Measurements from ENCODE around the gene NCOA5. TPM values are rescaled to one million over a fixed set of nuclear protein-coding genes. Genes with fewer than 3 reads are reported as not detected.

Gene NCOA5
- total RNA-seq, 1 donor from 2014 or later = 58.7 TPM

GRCh38 chr20:46049190-46049589 lies 40.6 kb downstream of the NCOA5 start:
- no peak for TF ChIP-seq CTCF (IDR thresholded peaks at IDR 0.05; ENCODE audit: unreplicated experiment)
- no peak for DNase-seq (ENCODE audit: low spot score, unreplicated experiment)
- no peak overlapping the region for H3K27ac Mint-ChIP-seq
- no peaks in the 10 kb centered on the region for H3K36me3 Mint-ChIP-seq (ENCODE audit: insufficient read depth)
- H3K9me3 Mint-ChIP-seq (ENCODE audit: low read depth) = no peaks in the 10 kb centered on the region
- peaks cover 65% of the 10 kb centered on the region for H3K27me3 Mint-ChIP-seq
- H3K4me3 Mint-ChIP-seq (ENCODE audit: low read depth) = no peak overlapping the region
- no peaks in the 10 kb centered on the region for H3K4me1 Mint-ChIP-seq (ENCODE audit: low read depth)

DNA sequence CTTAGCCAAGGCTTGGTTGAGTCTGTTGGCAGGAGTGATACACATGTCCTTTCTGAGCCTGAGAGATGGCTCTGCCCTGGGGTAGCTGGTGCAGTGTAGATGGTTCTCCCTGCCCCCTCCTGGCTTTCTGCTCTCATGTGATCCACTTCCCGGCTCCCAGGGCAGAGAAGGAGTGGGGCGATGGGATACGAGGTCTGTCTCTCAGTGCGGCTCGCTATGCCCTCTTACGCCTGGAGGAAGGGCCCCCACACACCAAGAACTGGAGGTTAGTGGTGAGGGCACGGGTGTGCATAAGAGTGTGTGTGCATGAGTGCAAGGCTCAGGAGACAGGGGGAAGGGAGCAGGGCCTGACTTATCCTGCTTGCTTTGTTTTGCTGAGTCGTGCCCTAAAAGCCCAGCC lies 41.9 kb downstream of the NCOA5 start:
- no peak overlapping the region for H3K4me3 Mint-ChIP-seq (ENCODE audit: low read depth)
- no peaks in the 10 kb centered on the region for H3K4me1 Mint-ChIP-seq (ENCODE audit: low read depth)
- no peaks in the 10 kb centered on the region for H3K36me3 Mint-ChIP-seq (ENCODE audit: insufficient read depth)
- H3K27me3 Mint-ChIP-seq = peaks cover 63% of the 10 kb centered on the region
- DNase-seq (ENCODE audit: low spot score, unreplicated experiment) = no peak
- H3K27ac Mint-ChIP-seq = no peak overlapping the region
- H3K9me3 Mint-ChIP-seq (ENCODE audit: low read depth) = no peaks in the 10 kb centered on the region
- TF ChIP-seq CTCF (IDR thresholded peaks at IDR 0.05; ENCODE audit: unreplicated experiment) = no peak

GRCh38 chr20:46046588-46047310 lies 43.0 kb downstream of the NCOA5 start:
- H3K9me3 Mint-ChIP-seq (ENCODE audit: low read depth) = no peaks in the 10 kb centered on the region
- DNase-seq (ENCODE audit: low spot score, unreplicated experiment) = no peak
- no peak for TF ChIP-seq CTCF (IDR thresholded peaks at IDR 0.05; ENCODE audit: unreplicated experiment)
- H3K4me3 Mint-ChIP-seq (ENCODE audit: low read depth) = no peak overlapping the region
- H3K4me1 Mint-ChIP-seq (ENCODE audit: low read depth) = no peaks in the 10 kb centered on the region
- H3K27ac Mint-ChIP-seq = no peak overlapping the region
- no peaks in the 10 kb centered on the region for H3K36me3 Mint-ChIP-seq (ENCODE audit: insufficient read depth)
- H3K27me3 Mint-ChIP-seq = peaks cover 65% of the 10 kb centered on the region

- no peak for TF ChIP-seq CTCF (IDR thresholded peaks at IDR 0.05; ENCODE audit: unreplicated experiment)
- H3K4me1 Mint-ChIP-seq (ENCODE audit: low read depth) = no peaks in the 10 kb centered on the region
- no peaks in the 10 kb centered on the region for H3K36me3 Mint-ChIP-seq (ENCODE audit: insufficient read depth)
- DNase-seq (ENCODE audit: low spot score, unreplicated experiment) = no peak
- no peak overlapping the region for H3K27ac Mint-ChIP-seq
- H3K4me3 Mint-ChIP-seq (ENCODE audit: low read depth) = no peak overlapping the region
- H3K27me3 Mint-ChIP-seq = peaks cover 65% of the 10 kb centered on the region
- no peaks in the 10 kb centered on the region for H3K9me3 Mint-ChIP-seq (ENCODE audit: low read depth)
These were observed 44.9 kb downstream of the NCOA5 start for GRCh38 chr20:46044896-46045295.

DNA sequence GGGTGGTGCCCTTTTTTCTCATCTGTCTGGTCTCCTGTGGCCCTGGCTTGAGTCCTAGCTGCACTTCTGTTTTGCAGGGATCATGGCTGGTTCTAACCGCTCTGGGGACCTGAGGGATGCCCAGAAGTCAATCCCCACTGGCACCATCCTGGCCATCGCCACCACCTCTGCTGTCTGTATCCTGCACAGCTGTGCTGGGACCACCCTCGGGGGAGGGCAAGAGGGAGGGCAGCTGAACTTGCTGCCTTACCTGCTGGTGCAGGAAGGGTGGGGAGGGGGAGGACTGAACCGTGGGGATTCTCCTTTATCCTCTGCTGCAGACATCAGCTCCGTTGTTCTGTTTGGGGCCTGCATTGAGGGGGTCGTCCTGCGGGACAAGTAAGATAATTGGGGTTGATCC lies 46.2 kb downstream of the NCOA5 start:
- H3K27me3 Mint-ChIP-seq = peaks cover 59% of the 10 kb centered on the region
- no peak overlapping the region for H3K4me3 Mint-ChIP-seq (ENCODE audit: low read depth)
- no peaks in the 10 kb centered on the region for H3K36me3 Mint-ChIP-seq (ENCODE audit: insufficient read depth)
- no peaks in the 10 kb centered on the region for H3K4me1 Mint-ChIP-seq (ENCODE audit: low read depth)
- no peak overlapping the region for H3K27ac Mint-ChIP-seq
- no peak for DNase-seq (ENCODE audit: low spot score, unreplicated experiment)
- no peak for TF ChIP-seq CTCF (IDR thresholded peaks at IDR 0.05; ENCODE audit: unreplicated experiment)
- no peaks in the 10 kb centered on the region for H3K9me3 Mint-ChIP-seq (ENCODE audit: low read depth)

All from progenitor cell of endocrine pancreas (in vitro differentiated cells).